Activated CD8-positive, alpha-beta memory T cell treated with anti-CD3 and anti-CD28 coated beads for 48 hours (primary cell): Measurements from ENCODE around the gene ASB18.
"Not testable (repeated sequence)": the region's sequence is repeated elsewhere in the genome, so short reads cannot be mapped to it uniquely, and the experiment has no call there.

Source experiments
- DNase-seq, 3 experiments: peaks; one replicate each; pipeline ENCODE4 v3.0.0-alpha.2; 2020; ENCODE audit warnings: low read depth in 2 of 3, low spot score in 2 of 3

The ASB18 gene

GRCh38 chr2:236286873-236287545, 22.8 kb upstream of the ASB18 start:
- no peak for DNase-seq

GRCh38 chr2:236284208-236284607, 20.0 kb upstream of the ASB18 start:
- no peak for DNase-seq

GRCh38 chr2:236282406-236282805, 18.2 kb upstream of the ASB18 start:
- DNase-seq: no peak

GRCh38 chr2:236281423-236281822, 17.2 kb upstream of the ASB18 start:
- DNase-seq: no peak

GRCh38 chr2:236273126-236273525, 8.9 kb upstream of the ASB18 start:
- DNase-seq: no peak

GRCh38 chr2:236271851-236272250, 7.6 kb upstream of the ASB18 start:
- DNase-seq: no peak

- DNase-seq: not testable (repeated sequence)
These were observed 5.7 kb upstream of the ASB18 start for GRCh38 chr2:236269876-236270275.

GRCh38 chr2:236265675-236266074, 1.5 kb upstream of the ASB18 start:
- no peak for DNase-seq

- no peak for DNase-seq
These were observed 2.0 kb downstream of the ASB18 start for GRCh38 chr2:236262238-236262637.

GRCh38 chr2:236261452-236261851, 2.8 kb downstream of the ASB18 start:
- no peak for DNase-seq

- no peak for DNase-seq
These were observed 4.8 kb downstream of the ASB18 start for GRCh38 chr2:236259371-236259770.

GRCh38 chr2:236257575-236257974, 6.6 kb downstream of the ASB18 start:
- DNase-seq: no peak

GRCh38 chr2:236257136-236257535, 7.1 kb downstream of the ASB18 start:
- DNase-seq: no peak

GRCh38 chr2:236256366-236256985, 7.7 kb downstream of the ASB18 start:
- no peak for DNase-seq

GRCh38 chr2:236254674-236255073, 9.5 kb downstream of the ASB18 start:
- DNase-seq: no peak

GRCh38 chr2:236254001-236254400, 10.2 kb downstream of the ASB18 start:
- no peak for DNase-seq

GRCh38 chr2:236252602-236253001, 11.6 kb downstream of the ASB18 start:
- no peak for DNase-seq

GRCh38 chr2:236250909-236251579, 13.2 kb downstream of the ASB18 start:
- no peak for DNase-seq

GRCh38 chr2:236250286-236250685, 13.9 kb downstream of the ASB18 start:
- no peak for DNase-seq

GRCh38 chr2:236249066-236249465, 15.1 kb downstream of the ASB18 start:
- DNase-seq: no peak

- no peak for DNase-seq
These were observed 17.4 kb downstream of the ASB18 start for GRCh38 chr2:236246711-236247246.

- DNase-seq: no peak
These were observed 19.9 kb downstream of the ASB18 start for GRCh38 chr2:236244256-236244655.
